Smooth muscle cell (in vitro differentiated cells): ENCODE data around the gene ZNF766. TPM values are rescaled to one million over a fixed set of nuclear protein-coding genes. Genes with fewer than 3 reads are reported as not detected.

Experiments used
- DNase-seq: peaks from one replicate; lab custom pipeline; 2025; ENCODE audit not compliant: unreplicated experiment; lab: John Stamatoyannopoulos, UW
- H2AFZ ChIP-seq: fragments of 200-600 bp; sonication (generic); 2 replicates; pipeline ENCODE4 v1.6.0; 2016; ENCODE audit warnings: antibody characterized with exemption, low read depth, mild to moderate bottlenecking
- H3F3A ChIP-seq: fragments of 200-600 bp; sonication (generic); 2 replicates; pipeline ENCODE4 v1.6.0; 2017; ENCODE audit warnings: antibody characterized with exemption, low read depth
- H3K27ac ChIP-seq: fragments of 200-600 bp; sonication (generic); 2 replicates; pipeline ENCODE4 v1.5.1; 2016; ENCODE audit warnings: low read depth, mild to moderate bottlenecking
- H3K27me3 ChIP-seq: fragments of 200-600 bp; sonication (generic); 2 replicates; pipeline ENCODE4 v1.6.1; 2016; ENCODE audit warnings: low read depth, mild to moderate bottlenecking
- H3K36me3 ChIP-seq: fragments of 200-600 bp; sonication (generic); 2 replicates; pipeline ENCODE4 v1.5.1; 2016; ENCODE audit warnings: low read depth
- H3K4me1 ChIP-seq: fragments of 200-600 bp; sonication (generic); 2 replicates; pipeline ENCODE4 v1.5.1; 2016; ENCODE audit warnings: low read depth
- H3K4me2 ChIP-seq: fragments of 200-600 bp; sonication (generic); 2 replicates; pipeline ENCODE4 v1.6.0; 2016; ENCODE audit warnings: mild to moderate bottlenecking
- H3K4me3 ChIP-seq: fragments of 200-600 bp; sonication (generic); 2 replicates; pipeline ENCODE4 v1.5.1; 2016; ENCODE audit warnings: mild to moderate bottlenecking
- H3K79me2 ChIP-seq: fragments of 200-600 bp; sonication (generic); 2 replicates; pipeline ENCODE4 v1.6.0; 2016; ENCODE audit warnings: low read depth, mild to moderate bottlenecking
- H3K9ac ChIP-seq: fragments of 200-600 bp; sonication (generic); 2 replicates; pipeline ENCODE4 v1.6.0; 2016; ENCODE audit warnings: low read depth
- H3K9me3 ChIP-seq: fragments of 200-600 bp; sonication (generic); replicated peaks from 2 replicates; pipeline ENCODE4 v1.5.1; 2016; ENCODE audit warnings: low read depth
- H4K20me1 ChIP-seq: fragments of 200-600 bp; sonication (generic); 2 replicates; pipeline ENCODE4 v1.6.0; 2016; ENCODE audit warnings: low read depth
- WGBS: methylation state at CpG from one replicate; pipeline ENCODE4 v1.1.7; 2016; ENCODE audit warnings: low lambda C conversion rate; 5-methylcytosine and 5-hydroxymethylcytosine counted together
- polyA plus RNA-seq: library from polyadenylated mRNA; unstranded; fragments of >200 nt; fragmentation: Nextera tagmentation; extraction: Ambion mirVana; gene quantifications from 2 replicates; pipeline ENCODE4 v1.2.1, GENCODE V29; 2016
- total RNA-seq: library from RNA; depleted of rRNA; stranded (reverse); fragments of >200 nt; gene quantifications from 2 replicates; pipeline ENCODE4 v1.2.3, GENCODE V29; 2014
- TF ChIP-seq, protein P1 (sequence below): fragments of 200-600 bp; sonication (generic); IDR thresholded peaks from 2 replicates; pipeline ENCODE4 v1.5.1; 2017; ENCODE audit warnings: borderline replicate concordance, mild to moderate bottlenecking, antibody characterized with exemption; ENCODE audit not compliant: insufficient read depth, poor library complexity, severe bottlenecking

The ZNF766 gene
- total and polyA plus RNA-seq, 2 experiments from 2014 or later, result 15.6 to 18.7 TPM

DNA sequence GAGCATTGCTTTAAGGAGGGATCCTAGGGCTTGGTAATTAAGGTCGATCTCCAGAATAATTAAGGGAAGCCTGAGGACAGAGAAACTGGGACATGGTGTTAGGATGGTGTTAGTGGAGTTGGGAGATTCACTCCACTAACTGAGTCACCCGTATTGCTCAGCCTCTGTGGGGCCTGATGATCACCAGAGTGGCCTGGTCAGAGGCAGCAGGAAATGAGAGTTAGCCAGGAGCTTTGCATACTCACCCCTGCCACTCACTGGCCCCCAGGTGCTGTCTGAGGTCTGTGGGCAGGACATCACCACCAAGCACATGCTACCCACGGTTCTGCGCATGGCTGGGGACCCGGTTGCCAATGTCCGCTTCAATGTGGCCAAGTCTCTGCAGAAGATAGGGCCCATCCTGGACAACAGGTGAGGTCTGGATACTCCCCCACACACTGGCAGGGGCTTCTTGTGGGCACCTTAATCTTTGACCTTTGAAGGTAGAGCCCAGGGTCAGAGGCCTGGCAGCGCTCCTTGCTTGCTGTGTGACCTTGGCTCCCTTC lies 47.5 kb upstream of the ZNF766 start:
- no peak overlapping the region for H2AFZ ChIP-seq
- DNase-seq, result no peak
- H3K79me2 ChIP-seq, result no peaks in the 10 kb centered on the region
- H4K20me1 ChIP-seq, result peaks cover 12% of the 10 kb centered on the region
- no peaks in the 10 kb centered on the region for H3K9me3 ChIP-seq
- no peaks in the 10 kb centered on the region for H3K27me3 ChIP-seq
- H3K4me2 ChIP-seq, result no peak overlapping the region
- no peaks in the 10 kb centered on the region for H3F3A ChIP-seq
- H3K36me3 ChIP-seq, result peaks cover 44% of the 10 kb centered on the region
- TF ChIP-seq, protein P1, sequence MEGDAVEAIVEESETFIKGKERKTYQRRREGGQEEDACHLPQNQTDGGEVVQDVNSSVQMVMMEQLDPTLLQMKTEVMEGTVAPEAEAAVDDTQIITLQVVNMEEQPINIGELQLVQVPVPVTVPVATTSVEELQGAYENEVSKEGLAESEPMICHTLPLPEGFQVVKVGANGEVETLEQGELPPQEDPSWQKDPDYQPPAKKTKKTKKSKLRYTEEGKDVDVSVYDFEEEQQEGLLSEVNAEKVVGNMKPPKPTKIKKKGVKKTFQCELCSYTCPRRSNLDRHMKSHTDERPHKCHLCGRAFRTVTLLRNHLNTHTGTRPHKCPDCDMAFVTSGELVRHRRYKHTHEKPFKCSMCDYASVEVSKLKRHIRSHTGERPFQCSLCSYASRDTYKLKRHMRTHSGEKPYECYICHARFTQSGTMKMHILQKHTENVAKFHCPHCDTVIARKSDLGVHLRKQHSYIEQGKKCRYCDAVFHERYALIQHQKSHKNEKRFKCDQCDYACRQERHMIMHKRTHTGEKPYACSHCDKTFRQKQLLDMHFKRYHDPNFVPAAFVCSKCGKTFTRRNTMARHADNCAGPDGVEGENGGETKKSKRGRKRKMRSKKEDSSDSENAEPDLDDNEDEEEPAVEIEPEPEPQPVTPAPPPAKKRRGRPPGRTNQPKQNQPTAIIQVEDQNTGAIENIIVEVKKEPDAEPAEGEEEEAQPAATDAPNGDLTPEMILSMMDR, result no peak
- H3K27ac ChIP-seq, result no peak overlapping the region
- no peaks in the 10 kb centered on the region for H3K4me1 ChIP-seq
- 95% methylated on average over 7 of the region's 7 CpGs for WGBS
- no peak overlapping the region for H3K9ac ChIP-seq
- H3K4me3 ChIP-seq, result no peak overlapping the region

DNA sequence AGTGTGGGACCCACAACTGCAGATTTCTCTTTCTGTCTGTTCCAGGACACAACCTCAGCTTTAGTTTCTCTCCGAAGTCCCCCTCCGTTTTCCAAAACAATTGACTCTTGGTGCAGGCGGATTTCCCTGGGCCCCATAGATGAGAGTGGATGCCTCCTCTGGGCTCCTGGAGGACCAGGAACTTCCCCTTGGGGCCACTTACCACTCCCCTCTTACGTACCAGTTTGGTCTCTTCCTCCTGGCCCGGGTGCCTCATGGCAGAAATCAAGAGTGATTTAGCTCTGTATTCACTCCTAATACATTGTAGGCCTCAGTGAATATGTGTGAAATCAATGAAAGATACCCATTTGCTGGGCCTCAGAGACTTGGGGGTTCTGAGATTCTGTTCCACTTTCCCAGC lies 45.2 kb upstream of the ZNF766 start:
- no peak overlapping the region for H3K4me2 ChIP-seq
- no peaks in the 10 kb centered on the region for H3K9me3 ChIP-seq
- WGBS, result 100% methylated on average over 5 of the region's 5 CpGs
- no peak overlapping the region for H2AFZ ChIP-seq
- TF ChIP-seq, protein P1, result no peak
- H3K4me3 ChIP-seq, result no peak overlapping the region
- H3K79me2 ChIP-seq, result no peaks in the 10 kb centered on the region
- peaks cover 5% of the 10 kb centered on the region for H4K20me1 ChIP-seq
- H3F3A ChIP-seq, result peaks cover 3% of the 10 kb centered on the region
- H3K4me1 ChIP-seq, result no peaks in the 10 kb centered on the region
- no peak overlapping the region for H3K27ac ChIP-seq
- no peaks in the 10 kb centered on the region for H3K27me3 ChIP-seq
- no peak overlapping the region for H3K9ac ChIP-seq
- H3K36me3 ChIP-seq, result peaks cover 33% of the 10 kb centered on the region
- no peak for DNase-seq

DNA sequence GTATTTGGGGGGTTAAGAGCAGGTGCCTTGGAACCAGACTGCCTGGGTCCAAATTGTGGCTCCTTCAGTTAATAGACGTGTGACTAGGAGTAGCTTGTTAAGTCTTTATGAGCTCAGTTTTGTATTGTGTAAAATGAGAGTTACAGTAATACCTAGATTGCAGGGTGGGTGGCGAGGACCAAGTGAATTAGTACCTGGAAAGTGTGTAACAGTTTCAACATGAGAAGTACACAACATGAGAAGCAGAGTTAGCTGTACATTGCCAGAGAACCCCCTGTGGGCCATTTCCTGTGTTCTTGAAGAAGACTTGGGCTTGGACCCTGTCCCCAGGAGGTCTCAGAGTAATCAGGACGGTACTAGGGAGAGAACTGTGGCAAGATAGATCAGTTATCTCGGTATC lies 42.7 kb upstream of the ZNF766 start:
- no peaks in the 10 kb centered on the region for H3K9me3 ChIP-seq
- H3K79me2 ChIP-seq, result no peaks in the 10 kb centered on the region
- no peak for DNase-seq
- 99% methylated on average over 4 of the region's 4 CpGs for WGBS
- H3K4me3 ChIP-seq, result no peak overlapping the region
- H3K27me3 ChIP-seq, result no peaks in the 10 kb centered on the region
- H3K9ac ChIP-seq, result no peak overlapping the region
- H3K36me3 ChIP-seq, result peaks cover 29% of the 10 kb centered on the region
- H3F3A ChIP-seq, result peaks cover 7% of the 10 kb centered on the region
- TF ChIP-seq, protein P1, result no peak
- no peaks in the 10 kb centered on the region for H3K4me1 ChIP-seq
- H3K4me2 ChIP-seq, result no peak overlapping the region
- H2AFZ ChIP-seq, result no peak overlapping the region
- H3K27ac ChIP-seq, result no peak overlapping the region
- no peaks in the 10 kb centered on the region for H4K20me1 ChIP-seq

DNA sequence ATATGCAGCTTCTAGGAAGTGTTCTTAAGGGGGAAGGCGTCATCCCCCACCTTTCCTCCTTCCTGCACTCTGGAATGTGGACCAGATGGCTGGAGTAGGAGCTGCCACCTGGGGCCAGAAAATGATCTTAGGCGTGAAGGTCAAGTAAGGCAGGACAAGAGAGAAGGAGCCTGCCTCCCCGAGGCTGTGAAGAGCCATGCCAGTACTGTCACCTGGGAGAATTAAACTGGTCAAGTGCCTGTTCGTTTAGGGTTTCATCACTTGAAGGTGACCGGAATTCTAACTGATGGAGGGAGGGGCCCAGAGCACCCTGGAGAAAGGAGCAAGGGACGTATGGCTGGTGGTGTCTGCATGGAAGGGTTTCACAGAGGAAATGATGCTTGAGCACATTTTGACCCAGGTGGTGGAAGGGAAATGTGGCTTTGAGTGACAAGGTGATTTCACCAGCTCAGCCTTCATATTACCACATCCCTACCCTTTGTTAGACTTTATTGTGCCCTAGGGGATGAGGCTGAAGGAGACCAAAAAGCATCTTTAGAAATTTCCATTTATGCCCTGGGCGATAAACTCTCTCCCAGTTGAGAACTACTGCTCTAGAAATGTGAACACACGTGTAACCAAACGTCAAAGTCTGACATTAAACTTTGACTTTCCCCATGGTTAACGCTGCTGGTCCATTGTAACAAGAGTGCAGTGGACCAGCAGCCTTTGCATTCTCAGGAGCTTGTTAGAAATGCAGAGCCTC lies 42.0 kb upstream of the ZNF766 start:
- 95% methylated on average over 10 of the region's 10 CpGs for WGBS
- TF ChIP-seq, protein P1, result no peak
- H3K27ac ChIP-seq, result no peak overlapping the region

More for the DNA sequence above, 42.0 kb upstream of the ZNF766 start:
- Histone ChIP-seq H3K79me2 (no peaks in the 10 kb centered on the region), H4K20me1 (no peaks in the 10 kb centered on the region), H3K4me3 (no peak overlapping the region), H3F3A (peaks cover 7% of the 10 kb centered on the region), H3K9ac (no peak overlapping the region), H2AFZ (no peak overlapping the region), H3K36me3 (peaks cover 23% of the 10 kb centered on the region), H3K4me2 (no peak overlapping the region), H3K27me3 (no peaks in the 10 kb centered on the region), H3K9me3 (no peaks in the 10 kb centered on the region), H3K4me1 (no peaks in the 10 kb centered on the region)
- no peak for DNase-seq
